SHP77 treated with DMSO at 0.1 percent for 48 hours (cell line): ENCODE results near the gene PIK3CB.
"Not testable (repeated sequence)": the region's sequence is repeated elsewhere in the genome, so short reads cannot be mapped to it uniquely, and the experiment has no call there.

Experiments
- DNase-seq: peaks from one replicate; lab custom pipeline; 2025; lab: John Stamatoyannopoulos, UW

Gene PIK3CB

DNA sequence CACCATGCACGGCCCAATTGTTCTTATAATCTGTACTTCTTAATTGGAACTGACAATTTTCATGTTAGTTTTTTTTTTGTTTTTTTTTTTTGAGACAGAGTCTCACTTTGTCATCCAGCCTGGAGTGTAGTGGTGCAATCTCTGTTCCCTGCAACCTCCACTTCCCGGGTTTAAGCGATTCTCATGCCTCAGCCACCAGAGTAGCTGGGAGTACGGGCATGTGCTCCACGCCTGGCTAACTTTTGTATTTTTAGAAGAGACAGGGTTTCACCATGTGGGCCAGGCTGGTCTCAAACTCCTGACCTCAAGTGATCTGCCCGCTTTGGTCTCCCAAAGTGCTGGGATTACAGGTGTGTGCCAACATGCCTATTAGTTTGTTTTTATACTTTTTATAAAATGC lies 153.8 kb downstream of the PIK3CB start:
- not testable (repeated sequence) for DNase-seq

DNA sequence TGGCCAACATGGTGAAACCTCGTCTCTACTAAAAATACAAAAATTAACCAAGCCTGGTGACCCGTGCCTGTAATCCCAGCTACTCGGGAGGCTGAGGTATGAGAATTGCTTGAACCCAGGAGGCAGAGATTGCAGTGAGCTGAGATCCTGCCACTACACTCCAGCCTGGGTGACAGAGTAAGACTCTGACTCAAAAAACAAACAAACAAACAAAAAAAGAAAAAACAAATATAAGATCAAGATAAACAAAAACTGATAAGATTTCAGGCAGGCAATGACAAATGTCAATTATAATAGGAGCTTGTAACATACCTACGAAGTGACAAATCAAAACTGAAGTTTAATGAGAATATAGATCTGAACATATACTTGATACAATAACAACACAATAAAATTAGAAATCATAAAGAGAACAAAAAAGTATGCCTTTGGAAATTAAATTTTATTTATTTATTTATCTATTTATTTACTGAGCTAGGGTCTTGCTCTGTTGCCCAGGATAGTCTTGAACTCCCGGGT lies 155.8 kb downstream of the PIK3CB start:
- no peak for DNase-seq

DNA sequence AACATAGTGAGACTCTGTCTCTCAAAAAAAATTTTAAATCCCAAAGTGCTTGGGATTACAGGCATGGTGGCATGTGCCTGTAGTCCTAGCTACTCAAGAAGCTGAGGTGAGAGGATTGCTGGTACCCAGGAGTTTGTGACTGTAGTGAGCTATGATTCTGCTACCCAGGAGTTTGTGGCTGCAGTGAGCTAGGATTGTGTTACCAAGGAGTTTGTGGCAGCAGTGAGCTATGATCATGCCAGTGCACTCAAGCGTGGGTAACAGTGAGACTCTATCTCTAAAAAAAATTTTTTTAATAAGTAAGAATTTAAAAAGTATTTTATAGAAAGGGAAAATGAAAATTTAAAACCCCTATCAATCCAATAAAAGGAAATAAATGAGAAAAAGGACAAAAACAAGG lies 156.6 kb downstream of the PIK3CB start:
- no peak for DNase-seq

DNA sequence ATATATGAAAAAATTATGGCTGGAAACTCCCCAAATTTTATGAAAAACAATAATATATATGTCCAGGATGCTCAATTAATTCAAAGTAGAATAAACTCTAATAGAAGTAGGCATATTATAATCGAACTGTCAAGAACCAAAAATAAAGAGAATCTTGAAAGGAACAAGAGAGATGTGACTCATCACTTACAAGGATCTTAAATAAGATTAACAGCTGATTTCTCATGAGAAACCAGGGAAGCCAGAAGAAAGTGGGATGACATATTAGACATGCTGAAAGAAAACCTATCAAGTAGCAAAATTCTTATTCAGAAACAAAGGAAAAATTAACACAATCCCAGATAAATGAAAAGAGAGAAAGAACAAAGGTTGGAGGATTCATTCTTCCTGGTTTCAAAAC lies 159.3 kb downstream of the PIK3CB start:
- DNase-seq: no peak

DNA sequence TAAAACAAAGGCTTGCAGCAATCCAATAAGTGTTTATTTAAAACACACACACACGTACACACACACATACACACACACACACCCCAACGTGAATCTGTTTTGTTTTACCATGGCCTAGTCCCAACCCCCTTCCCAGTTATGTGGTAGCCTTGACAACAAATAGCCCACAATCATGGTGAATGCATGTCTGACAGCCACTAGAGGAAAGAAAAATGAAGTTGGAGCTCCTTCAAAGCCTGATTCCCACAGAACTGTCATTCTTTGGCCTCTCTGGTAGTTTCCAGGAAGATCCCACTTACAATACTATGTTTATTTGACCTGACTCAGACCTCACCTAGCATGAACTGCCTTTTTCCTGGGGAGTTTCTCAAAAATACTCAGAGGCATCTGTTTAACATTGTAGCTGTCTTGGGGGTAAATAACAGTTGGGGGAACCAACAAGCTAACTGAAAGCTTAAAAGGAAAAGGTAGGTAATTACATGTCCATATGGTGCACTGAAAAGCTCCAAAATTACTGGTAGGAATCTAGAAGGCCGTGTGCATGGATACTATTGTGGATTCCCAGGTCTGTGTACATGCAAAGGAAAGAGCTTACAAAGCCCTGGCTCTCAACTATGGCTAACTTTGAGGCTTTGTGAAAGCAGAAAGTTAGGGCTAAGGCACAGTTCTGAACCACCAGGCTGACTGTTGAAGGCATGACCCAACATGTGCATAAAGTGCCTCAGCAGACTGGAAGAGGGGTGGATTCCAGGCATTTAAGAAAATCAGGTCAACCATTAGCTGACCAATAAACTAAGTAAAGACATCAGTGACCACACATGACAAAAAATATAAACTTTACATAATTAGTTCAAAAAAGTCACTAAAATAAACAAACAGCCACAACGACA lies 160.8 kb downstream of the PIK3CB start:
- no peak for DNase-seq

DNA sequence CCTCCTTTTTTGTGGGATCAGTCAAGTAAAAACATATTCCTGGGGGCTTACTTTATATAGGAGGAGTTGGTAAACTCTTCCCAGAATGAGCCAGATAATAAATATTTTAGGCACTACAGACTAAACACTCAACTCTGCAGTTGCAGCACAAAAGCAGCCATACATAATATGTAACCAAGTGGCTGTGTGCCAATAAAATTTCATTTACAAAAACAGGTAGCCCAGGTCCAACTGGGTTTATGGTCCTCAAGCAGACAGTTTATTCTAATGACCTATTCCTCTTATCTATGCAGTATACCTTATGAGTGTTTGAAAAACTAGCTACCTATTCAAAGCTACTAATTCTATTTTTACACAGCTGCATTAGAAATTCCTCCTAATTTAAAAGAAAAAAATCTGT lies 164.3 kb downstream of the PIK3CB start:
- DNase-seq: no peak

DNA sequence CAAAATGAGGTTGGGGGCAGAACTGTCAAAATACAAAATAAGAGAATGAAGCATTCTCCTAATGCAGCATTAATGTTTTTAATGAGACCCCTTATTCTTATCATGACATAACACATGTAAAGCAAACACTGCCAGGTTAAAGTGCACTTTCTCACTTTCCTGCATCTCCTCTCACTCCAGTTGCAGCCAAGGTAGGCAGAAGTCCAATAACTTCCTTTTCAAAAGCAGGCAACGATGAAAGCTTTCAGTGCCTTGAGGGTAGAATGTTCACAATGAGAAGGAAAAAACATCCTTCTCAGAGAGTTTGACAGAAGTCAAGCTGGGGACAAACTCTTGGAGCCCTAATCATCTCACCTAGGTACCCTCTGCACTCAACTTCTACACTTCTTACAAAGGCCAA lies 166.6 kb downstream of the PIK3CB start:
- no peak for DNase-seq

DNA sequence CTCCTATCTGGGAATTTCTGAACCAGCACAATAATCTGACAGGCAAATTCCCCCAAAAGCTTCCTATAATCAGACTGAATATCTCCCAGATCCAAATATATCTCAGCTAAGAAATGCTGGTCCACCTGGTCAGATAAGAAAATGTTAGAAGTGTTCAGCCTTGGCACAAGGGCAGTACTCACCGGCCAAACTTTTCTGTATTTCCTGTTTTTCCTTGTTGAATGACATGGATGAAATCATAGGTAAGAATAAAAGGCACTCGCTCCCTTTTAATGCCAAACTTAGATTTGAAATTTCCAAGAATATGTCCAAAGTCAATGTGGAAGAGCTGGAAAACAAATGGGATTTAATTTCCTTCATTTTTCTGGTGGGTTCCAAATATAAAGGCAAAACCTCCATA lies 177.2 kb downstream of the PIK3CB start:
- DNase-seq: no peak

DNA sequence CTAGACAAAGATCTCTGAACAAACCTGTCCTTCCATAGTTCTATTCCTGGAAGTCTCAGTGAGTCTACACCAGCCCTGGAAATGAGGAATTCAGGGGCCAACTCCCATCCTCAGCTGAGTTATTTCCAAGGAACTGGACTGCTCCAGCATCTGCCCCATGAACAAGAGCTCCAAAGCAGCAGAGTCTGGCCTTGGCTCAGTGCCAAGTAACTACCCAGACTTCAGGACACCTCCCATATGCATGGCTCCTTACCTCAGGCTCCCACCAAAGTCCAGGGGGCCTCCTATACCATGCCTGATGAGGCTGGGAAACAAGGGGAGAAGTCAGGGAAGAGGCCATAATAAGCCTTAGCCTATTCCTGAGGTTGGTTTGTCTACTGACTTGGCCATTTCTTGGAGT lies 181.2 kb downstream of the PIK3CB start:
- no peak for DNase-seq

DNA sequence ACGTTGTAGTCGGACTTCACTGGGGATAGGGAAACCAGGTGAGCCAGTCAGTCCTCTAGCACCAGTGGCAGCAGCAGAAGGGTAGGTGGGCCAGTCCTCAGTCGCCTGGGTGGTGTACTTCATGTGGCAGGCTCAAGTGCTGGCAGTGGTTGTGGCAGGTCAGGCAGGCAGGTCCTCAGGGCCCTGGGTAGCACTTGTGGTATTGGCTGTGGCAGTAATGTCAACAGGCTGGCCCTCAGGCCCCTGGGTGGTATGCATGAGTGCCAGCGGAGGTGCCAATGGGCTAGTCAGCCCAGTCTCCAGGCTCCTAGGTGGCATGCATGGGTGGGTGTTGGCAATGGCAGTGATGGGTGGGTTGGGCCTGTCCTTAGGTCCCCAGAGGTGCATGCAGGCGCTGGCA lies 185.6 kb downstream of the PIK3CB start:
- no peak for DNase-seq

DNA sequence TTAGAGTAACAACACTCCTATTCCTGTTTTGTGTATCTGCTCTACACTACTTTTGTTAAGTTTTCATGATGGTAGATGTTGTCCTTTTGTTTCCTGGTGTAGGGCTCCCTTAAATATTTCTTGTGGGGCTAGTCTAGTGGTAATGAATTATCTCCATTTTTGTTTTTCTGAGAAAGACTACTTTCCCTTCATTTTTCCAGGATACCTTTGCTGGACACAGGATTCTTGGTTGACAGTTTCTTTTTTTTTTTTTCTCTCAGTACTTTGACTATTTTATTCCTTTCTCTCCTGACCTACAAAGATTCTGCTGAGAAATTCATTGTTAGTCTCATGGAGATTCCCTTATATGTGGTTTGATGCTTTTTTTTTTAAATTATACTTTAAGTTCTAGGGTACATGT lies 188.2 kb downstream of the PIK3CB start:
- no peak for DNase-seq

DNA sequence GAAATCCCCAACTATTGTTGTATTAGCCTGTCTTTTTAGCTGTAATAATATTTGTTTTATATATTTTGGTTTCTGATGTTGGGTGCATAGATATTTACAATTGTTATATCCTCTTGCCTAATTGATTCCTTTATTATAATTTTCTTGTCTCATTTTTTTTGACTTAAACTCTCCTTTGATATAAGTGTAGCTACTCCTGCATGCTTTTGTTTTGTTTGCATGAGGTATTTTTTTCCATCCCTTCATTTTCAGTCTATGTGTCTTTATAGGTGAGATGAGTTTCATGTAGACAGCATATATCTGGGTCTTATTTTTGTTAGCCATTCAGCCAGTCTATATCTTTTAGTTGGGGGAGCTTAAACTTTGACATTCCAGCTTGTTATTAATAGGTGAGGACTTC lies 188.7 kb downstream of the PIK3CB start:
- DNase-seq: no peak

DNA sequence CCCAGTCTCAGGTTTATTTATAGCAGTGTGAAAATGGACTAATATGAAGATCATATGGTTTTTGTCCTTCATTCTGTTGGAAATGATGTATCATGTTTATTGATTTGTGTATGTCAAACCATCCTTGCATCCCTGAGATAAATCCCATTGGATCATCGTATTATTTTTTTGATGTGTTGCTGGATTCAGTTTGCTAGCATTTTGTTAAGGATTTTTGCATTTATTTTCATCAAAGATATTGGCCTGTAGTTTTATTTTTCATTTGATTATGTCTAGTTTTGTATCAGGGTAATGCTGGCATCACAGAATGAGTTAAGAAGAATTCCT lies 191.8 kb downstream of the PIK3CB start:
- no peak for DNase-seq

DNA sequence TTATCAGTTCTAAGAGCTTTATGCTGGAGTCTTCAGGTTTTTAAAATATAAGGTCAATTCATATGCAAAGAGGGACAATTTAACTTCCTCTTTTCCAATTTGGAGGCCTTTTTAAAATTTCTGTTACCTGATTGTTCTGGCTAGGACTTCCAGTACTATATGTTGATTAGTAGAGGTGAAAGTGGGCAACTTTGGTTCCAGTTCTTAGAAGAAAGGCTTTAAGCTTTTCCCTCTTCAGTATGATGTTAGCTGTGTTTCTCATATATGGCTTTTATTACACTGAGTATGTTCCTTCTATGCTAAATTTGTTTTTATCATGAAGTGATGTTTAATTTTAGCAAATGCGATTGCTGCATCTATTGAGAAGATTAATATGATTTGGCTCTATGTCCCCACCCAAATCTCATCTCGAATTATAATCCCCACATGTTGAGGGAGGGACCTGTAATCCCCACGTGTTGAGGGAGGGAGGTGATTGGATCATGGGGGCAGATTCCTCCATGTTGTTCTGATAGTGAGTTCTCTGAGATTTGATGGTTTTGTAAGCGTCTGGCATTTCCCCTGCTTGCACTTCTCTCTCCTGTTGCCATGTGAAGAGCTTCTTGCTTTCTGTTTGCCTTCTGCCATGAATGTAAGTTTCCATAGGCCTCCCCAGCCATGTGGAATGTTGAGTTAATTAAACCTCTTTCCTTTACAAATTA lies 192.4 kb downstream of the PIK3CB start:
- no peak for DNase-seq

DNA sequence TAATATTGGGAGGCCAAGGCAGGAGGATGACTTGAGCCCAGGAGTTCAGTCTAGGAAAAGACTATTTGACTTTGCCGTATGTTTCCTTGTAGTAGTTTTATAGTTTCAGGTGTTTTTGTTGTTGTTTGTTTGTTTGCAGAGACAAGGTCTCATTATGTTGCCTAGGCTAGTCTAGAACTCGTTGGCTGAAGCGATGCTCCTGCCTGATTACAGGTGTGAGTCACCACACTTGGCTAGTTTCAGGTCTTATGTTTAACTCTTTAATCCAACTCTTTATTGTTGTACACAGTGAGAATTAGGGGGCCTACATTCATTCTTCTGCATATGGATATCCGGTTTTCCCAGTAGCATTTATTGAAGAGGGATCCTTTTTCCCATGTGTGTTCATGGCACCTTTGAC lies 194.2 kb downstream of the PIK3CB start:
- no peak for DNase-seq

DNA sequence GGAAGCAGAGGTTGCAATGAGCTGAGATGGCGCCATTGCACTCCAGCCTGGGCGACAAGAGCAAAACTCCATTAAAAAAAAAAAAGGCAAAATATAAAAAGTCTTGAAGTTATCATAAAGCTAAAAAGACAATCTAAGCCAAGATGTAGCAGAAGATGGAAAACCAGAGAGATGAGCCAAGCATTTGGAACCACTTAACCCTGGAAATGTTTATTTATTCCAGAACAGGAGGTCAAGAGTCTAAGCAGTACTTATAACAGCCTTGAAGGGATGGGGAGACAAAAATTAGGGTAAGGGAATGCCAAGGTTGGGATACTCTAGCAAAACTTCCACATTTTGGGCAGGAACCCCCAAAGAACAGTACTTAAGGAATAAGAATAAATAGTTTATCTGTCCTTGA lies 196.1 kb downstream of the PIK3CB start:
- no peak for DNase-seq

DNA sequence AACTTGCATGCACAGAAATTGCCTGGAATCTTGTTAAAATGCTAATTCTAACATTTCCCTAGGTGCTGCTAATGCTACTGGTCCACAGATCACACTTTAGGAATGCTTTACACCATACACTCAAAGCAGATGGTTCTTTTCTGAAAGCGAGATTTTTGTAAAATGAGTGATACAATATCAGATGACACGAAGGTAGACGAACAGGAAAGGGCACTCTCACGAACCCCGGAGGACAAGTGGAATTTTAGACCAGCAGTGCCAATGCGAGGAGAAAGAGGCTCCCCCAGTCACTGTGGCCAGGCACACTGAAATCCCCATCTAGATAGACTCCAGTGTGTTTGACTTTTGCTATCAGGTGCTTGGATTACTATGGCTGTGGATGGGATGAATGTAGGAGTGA lies 205.2 kb downstream of the PIK3CB start:
- no peak for DNase-seq

DNA sequence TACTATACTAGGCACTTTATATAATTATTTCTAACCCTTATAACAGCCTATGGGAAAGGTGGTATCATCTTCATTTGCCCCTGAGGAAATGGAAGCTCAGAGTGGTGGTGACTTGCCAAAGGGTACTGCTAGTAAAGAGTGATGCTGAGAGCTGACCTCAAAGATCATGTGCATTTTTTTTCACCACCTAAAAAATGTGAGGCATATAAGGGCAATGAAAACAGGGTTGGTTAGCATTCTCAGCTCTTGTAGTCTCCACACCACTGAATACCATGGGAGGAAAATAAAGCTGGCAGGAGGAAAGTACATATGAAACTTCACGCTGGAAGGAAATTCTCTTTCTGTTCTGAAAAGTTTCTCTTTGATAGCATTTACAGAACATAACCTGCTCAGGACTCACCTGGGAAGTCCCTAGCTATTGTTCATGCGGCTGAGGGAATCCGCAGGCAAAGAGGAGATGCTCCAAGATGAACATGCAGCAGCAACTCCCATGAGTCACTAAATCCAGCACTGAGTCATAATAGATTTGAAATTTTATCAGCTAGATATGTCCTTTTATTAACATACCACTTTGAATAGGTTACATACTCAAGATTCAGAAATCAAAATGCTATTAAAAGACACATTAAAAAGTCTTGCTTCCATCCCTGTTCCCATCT lies 208.9 kb downstream of the PIK3CB start:
- no peak for DNase-seq

DNA sequence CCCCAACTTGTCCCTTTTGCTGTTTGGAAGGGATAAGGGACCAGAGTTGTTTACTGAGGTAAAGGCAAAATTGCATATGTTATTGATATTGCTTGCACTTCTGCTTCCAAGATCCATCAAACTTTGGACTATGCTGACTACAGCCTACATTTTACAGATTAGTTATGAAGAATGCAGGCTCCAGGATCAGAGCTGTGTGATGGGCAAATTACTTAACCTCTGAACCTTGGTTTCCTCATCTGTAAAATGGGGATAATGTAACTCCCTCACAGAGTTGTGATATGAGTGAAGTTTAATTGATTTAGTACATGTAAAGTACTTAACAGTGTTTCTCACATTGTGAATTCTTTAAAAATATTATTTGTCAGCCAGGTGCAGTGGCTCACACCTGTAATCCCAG lies 210.2 kb downstream of the PIK3CB start:
- DNase-seq: no peak

DNA sequence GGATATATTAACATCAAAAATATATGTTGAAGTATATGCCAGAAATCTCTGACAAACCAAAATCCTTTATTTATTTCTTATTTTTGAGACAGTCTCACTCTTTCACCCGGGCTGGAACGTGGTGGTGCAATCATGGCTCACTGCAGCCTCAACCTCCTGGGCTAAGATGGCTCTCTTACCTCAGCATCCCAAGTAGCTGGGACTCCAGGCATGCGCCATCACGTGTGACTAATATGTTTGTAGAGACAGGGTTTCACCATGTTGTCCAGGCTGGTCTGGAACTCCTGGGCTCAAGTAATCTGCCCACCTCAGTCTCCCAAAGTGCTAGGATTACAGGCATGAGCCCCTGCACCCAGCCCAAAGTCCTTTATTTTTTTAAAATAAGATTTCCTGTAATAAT lies 214.3 kb downstream of the PIK3CB start:
- no peak for DNase-seq

DNA sequence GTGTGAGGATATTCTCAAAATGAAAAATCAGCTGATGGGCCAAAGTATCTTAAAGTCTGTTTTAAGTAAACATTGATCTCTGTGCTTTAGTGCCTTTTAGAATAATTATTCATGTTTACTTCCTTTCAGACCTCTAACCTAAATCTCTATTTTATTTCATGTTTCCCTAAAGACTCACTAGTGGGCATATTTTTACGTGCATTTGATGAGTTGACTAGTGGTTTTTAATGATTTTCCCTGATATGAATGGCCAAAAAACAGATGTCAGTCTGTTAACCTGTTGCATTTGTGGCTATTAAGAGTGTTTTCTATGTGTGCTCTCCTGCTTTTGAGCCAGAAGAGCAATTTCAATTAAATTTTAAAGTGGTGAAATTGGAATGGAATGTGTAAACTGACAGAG lies 219.3 kb downstream of the PIK3CB start:
- no peak for DNase-seq

DNA sequence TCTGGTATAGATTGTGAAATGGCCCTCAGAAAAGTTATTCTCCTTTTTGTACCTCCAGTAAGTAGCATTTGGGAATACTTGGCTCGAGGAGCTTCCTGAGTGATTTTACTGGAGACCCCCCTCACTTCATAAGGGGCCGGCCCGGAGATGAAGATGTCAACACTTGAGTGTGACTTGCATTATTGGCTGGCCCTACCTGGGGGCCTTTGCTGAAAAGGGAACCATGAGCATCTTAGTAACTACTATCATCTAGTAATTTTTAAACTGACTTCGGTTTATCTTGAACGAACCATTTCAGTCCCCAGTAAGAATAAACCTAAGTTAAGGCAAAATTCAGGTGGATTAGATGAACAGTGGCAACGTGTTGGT lies 224.8 kb downstream of the PIK3CB start:
- DNase-seq: no peak
